RWPE1 (cell line): ENCODE results near the gene EXOG.

Experiments
- CTCF ChIA-PET: fragments of 350-600 bp; sonication (Branson Sonifier 250); formaldehyde crosslinking; extraction: SDS; loops from one replicate; lab custom pipeline; 2021; lab: Yijun Ruan, JAX
- POLR2A ChIA-PET: fragments of 400-600 bp; formaldehyde crosslinking; extraction: SDS; loops from one replicate; lab custom pipeline; 2020; ENCODE audit warnings: antibody characterized with exemption; ENCODE audit not compliant: low non-redundant PET; lab: Yijun Ruan, JAX
- DNase-seq: peaks from one replicate; pipeline ENCODE4 v3.0.0; 2012; ENCODE audit warnings: low spot score
- H3K27ac ChIP-seq: fragments of 450-650 bp; 2 replicates; pipeline ENCODE4 v1.5.1; 2017
- TF ChIP-seq, protein P1 (sequence below): fragments of 450-650 bp; conservative IDR thresholded peaks from 2 replicates; pipeline ENCODE4 v1.5.1; 2017; ENCODE audit warnings: low read depth, mild to moderate bottlenecking

Gene EXOG

DNA sequence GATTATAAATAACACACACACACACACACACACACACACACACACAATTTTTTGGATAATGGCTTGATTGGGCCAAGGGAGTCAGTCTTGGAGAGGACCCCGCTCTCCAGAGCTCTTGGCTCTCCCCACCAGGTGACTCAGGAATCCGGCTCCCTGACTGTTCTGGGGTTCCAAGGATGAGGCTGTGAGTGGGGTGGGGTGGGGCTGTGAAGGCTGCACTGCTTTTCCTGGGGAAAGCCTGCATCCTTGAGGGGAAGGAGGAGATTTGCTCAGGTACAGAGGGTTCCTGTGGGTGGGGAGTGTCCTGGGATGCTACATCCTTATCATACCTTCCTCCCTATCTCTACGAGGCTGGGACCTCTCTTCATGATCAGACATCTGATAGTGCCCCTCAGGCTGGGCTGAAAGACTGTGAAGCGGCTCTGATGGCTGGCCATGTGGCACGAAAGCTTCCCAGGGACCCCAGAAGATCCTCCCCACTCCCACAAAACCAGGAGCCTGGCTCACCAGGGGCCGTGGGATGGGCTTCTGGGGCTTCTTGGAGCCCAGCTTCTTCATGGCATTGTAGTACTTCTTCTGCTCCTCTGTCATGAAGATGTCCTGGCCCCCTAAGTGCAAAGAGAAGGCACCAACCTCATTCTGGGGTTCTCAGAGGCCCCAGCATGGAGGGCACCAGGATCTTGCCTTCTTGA, 59.2 kb downstream of the EXOG start:
- TF ChIP-seq, protein P1, sequence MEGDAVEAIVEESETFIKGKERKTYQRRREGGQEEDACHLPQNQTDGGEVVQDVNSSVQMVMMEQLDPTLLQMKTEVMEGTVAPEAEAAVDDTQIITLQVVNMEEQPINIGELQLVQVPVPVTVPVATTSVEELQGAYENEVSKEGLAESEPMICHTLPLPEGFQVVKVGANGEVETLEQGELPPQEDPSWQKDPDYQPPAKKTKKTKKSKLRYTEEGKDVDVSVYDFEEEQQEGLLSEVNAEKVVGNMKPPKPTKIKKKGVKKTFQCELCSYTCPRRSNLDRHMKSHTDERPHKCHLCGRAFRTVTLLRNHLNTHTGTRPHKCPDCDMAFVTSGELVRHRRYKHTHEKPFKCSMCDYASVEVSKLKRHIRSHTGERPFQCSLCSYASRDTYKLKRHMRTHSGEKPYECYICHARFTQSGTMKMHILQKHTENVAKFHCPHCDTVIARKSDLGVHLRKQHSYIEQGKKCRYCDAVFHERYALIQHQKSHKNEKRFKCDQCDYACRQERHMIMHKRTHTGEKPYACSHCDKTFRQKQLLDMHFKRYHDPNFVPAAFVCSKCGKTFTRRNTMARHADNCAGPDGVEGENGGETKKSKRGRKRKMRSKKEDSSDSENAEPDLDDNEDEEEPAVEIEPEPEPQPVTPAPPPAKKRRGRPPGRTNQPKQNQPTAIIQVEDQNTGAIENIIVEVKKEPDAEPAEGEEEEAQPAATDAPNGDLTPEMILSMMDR = no peak
- CTCF ChIA-PET = no interaction called here
- POLR2A ChIA-PET = no interaction called here
- no peak overlapping the region for H3K27ac ChIP-seq
- DNase-seq = no peak

DNA sequence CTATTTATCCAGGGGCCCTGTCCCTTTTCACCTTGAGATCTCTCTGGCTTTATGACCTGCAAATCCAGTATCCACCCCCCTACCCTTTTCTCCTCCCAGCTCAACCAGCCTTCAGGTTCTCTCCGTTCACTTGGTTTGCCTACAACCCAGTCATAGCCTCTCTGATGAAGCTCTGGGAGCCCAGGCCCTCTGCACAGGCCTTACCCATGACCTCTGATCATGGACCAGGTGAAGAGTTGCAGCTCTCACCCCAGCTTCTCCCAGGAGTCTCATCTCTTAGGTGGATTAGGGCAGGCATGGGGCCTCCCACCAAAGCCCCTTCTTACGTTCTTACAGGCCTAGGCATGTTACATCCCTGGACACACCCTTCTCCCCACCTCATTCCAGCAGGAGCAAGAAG, 59.8 kb downstream of the EXOG start:
- CTCF ChIA-PET = no interaction called here
- H3K27ac ChIP-seq = no peak overlapping the region
- POLR2A ChIA-PET = no interaction called here
- no peak for DNase-seq
- TF ChIP-seq, protein P1 = no peak

DNA sequence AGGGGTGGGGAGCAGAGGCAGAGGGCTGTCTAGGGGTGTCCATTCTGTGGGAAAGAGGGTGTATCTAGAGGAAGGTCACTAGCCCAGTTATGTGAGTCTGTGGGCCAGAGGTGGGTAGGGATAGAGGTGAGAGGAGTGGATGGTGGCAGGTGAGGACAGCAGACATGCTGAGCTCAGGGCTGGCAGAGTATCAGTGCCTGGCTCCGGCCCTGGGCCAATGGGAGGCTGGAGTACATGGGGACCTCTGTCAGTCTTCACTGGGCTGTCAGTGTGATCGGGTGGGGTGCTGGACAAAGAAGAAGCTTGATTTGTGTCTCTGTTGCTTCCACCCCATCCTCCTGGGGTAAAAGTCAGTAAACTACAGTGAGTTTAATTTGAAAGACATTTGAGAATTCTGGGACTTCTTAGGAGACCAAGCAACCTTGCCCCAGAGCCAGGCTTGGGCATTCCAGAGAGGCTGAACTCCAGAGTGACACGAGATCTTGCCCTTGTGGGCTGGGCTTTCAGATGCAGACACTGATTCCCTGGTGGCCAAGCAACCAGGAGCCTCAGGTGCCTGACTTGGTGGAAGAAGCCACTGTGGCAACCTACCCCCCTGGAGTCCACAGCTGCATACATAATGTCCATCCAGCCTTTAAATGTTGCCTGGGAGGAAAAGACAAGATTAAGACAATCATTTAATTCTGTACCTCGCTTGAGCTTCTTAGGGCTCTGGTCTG, 60.7 kb downstream of the EXOG start:
- no peak overlapping the region for H3K27ac ChIP-seq
- TF ChIP-seq, protein P1 = no peak
- CTCF ChIA-PET = no interaction called here
- POLR2A ChIA-PET = no interaction called here
- DNase-seq = no peak

DNA sequence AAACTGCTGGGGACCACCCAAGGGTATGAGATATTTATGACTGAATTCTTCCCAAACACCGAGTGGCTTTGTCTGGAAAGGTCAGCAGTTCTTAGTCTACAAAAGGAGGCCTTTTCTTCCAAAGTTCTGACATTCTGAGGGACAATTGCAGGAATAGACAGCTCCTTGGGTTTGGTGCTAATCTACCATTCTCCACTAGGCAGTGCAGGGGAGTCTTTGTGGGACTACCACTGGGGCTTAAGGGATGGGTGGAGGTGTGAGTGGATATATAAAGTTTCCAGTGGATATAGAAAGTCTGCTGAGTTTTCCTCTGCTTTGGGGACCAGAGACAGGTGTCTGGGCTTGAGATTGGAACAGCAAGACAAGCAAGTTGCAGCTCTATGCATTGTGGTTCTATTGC, 62.7 kb downstream of the EXOG start:
- TF ChIP-seq, protein P1 = no peak
- ChIA-PET POLR2A (interaction anchor here (0.7 kb wide), 1 partner anchor 619 kb away, joined by 5 read pairs; no protein-coding TSS in a partner anchor), CTCF (no interaction called here)
- no peak overlapping the region for H3K27ac ChIP-seq
- DNase-seq = no peak

- DNase-seq = no peak
- no peak overlapping the region for H3K27ac ChIP-seq
- POLR2A ChIA-PET = no interaction called here
- CTCF ChIA-PET = no interaction called here
- TF ChIP-seq, protein P1 = no peak
Measured at GRCh38 chr3:38560284-38560683, 64.1 kb downstream of the EXOG start.

GRCh38 chr3:38560996-38561717, 65.0 kb downstream of the EXOG start:
- no peak overlapping the region for H3K27ac ChIP-seq
- no peak for DNase-seq
- ChIA-PET POLR2A (no interaction called here), CTCF (no interaction called here)
- TF ChIP-seq, protein P1 = no peak
